Muscle layer of colon (tissue), 2 donors: ENCODE measurements around the gene RBFOX2.

ENCODE experiments used
- H3K27ac ChIP-seq: one replicate; pipeline ENCODE4 v1.7.0; 2013; ENCODE audit warnings: low read depth, mild to moderate bottlenecking, low read length, moderate library complexity
- H3K27me3 ChIP-seq, 2 donors: one replicate each; pipeline ENCODE4 v1.7.0; 2013; ENCODE audit warnings: low read length in 2 of 2, mild to moderate bottlenecking in 2 of 2; ENCODE audit not compliant: insufficient read depth in 2 of 2, control insufficient read depth in 1 of 2
- H3K36me3 ChIP-seq: one replicate; pipeline ENCODE4 v1.7.0; 2013; ENCODE audit warnings: mild to moderate bottlenecking, low read length; ENCODE audit not compliant: insufficient read depth
- H3K4me1 ChIP-seq: one replicate; pipeline ENCODE4 v1.7.0; 2013; ENCODE audit warnings: mild to moderate bottlenecking, low read length; ENCODE audit not compliant: insufficient read depth
- H3K4me3 ChIP-seq, 2 donors: one replicate each; pipeline ENCODE4 v1.7.0; 2013; ENCODE audit warnings: low read length in 2 of 2, low read depth in 1 of 2, mild to moderate bottlenecking in 1 of 2, moderate library complexity in 1 of 2
- H3K9ac ChIP-seq: one replicate; pipeline ENCODE4 v1.7.0; 2013; ENCODE audit warnings: low read length
- H3K9me3 ChIP-seq: one replicate; pipeline ENCODE4 v1.7.0; 2013; ENCODE audit warnings: mild to moderate bottlenecking, low read length
- donor health status: abdominal sarcoma.
- donor health status: Adenocarcinoma of cecum.

RBFOX2 gene

GRCh38 chr22:36017651-36018091 is 11.0 kb downstream of the RBFOX2 start:
- Histone ChIP-seq H3K9me3 (no peaks in the 10 kb centered on the region), H3K9ac (no peak overlapping the region), H3K4me3 (no peak overlapping the region), H3K36me3 (no peaks in the 10 kb centered on the region), H3K27ac (peak overlapping the region; percentile 14), H3K27me3 (no peaks in the 10 kb centered on the region), H3K4me1 (peaks cover 60% of the 10 kb centered on the region)

- H3K9ac ChIP-seq: no peak overlapping the region
- H3K4me3 ChIP-seq: no peak overlapping the region
- peak overlapping the region; percentile 6 for H3K27ac ChIP-seq
- H3K36me3 ChIP-seq: no peaks in the 10 kb centered on the region
- no peaks in the 10 kb centered on the region for H3K9me3 ChIP-seq
- peaks cover 57% of the 10 kb centered on the region for H3K4me1 ChIP-seq
- H3K27me3 ChIP-seq: no peaks in the 10 kb centered on the region
Observed at GRCh38 chr22:36016684-36017083, 11.9 kb downstream of the RBFOX2 start.

GRCh38 chr22:36015811-36016529 is 12.7 kb downstream of the RBFOX2 start:
- Histone ChIP-seq H3K36me3 (no peaks in the 10 kb centered on the region), H3K4me3 (no peak overlapping the region), H3K4me1 (peaks cover 56% of the 10 kb centered on the region), H3K27me3 (no peaks in the 10 kb centered on the region), H3K27ac (peak overlapping the region; percentile 6), H3K9me3 (no peaks in the 10 kb centered on the region), H3K9ac (no peak overlapping the region)

GRCh38 chr22:36015155-36015810 is 13.3 kb downstream of the RBFOX2 start:
- peak overlapping the region; percentile 6 for H3K27ac ChIP-seq
- no peaks in the 10 kb centered on the region for H3K9me3 ChIP-seq
- peaks cover 63% of the 10 kb centered on the region for H3K4me1 ChIP-seq
- H3K4me3 ChIP-seq: no peak overlapping the region
- H3K9ac ChIP-seq: no peak overlapping the region
- H3K27me3 ChIP-seq: no peaks in the 10 kb centered on the region
- no peaks in the 10 kb centered on the region for H3K36me3 ChIP-seq

GRCh38 chr22:36014546-36015074 is 14.0 kb downstream of the RBFOX2 start:
- Histone ChIP-seq H3K9ac (no peak overlapping the region), H3K9me3 (no peaks in the 10 kb centered on the region), H3K27me3 (no peaks in the 10 kb centered on the region), H3K27ac (peak overlapping the region; percentile 6), H3K4me3 (no peak overlapping the region), H3K4me1 (peaks cover 70% of the 10 kb centered on the region), H3K36me3 (no peaks in the 10 kb centered on the region)

GRCh38 chr22:36012332-36012731 is 16.3 kb downstream of the RBFOX2 start:
- H3K9ac ChIP-seq: no peak overlapping the region
- no peak overlapping the region for H3K27ac ChIP-seq
- H3K9me3 ChIP-seq: no peaks in the 10 kb centered on the region
- H3K4me3 ChIP-seq: no peak overlapping the region
- H3K4me1 ChIP-seq: peaks cover 71% of the 10 kb centered on the region
- H3K27me3 ChIP-seq: no peaks in the 10 kb centered on the region
- no peaks in the 10 kb centered on the region for H3K36me3 ChIP-seq

GRCh38 chr22:36010882-36011281 is 17.7 kb downstream of the RBFOX2 start:
- Histone ChIP-seq H3K4me3 (no peak overlapping the region), H3K27me3 (no peaks in the 10 kb centered on the region), H3K9ac (no peak overlapping the region), H3K36me3 (no peaks in the 10 kb centered on the region), H3K27ac (peak overlapping the region; percentile 15), H3K9me3 (no peaks in the 10 kb centered on the region), H3K4me1 (peaks cover 68% of the 10 kb centered on the region)

- Histone ChIP-seq H3K9me3 (no peaks in the 10 kb centered on the region), H3K36me3 (no peaks in the 10 kb centered on the region), H3K27me3 (no peaks in the 10 kb centered on the region), H3K4me3 (no peak overlapping the region), H3K4me1 (peaks cover 66% of the 10 kb centered on the region), H3K27ac (peak overlapping the region; percentile 15), H3K9ac (no peak overlapping the region)
Observed at GRCh38 chr22:36010090-36010489, 18.5 kb downstream of the RBFOX2 start.

- H3K4me3 ChIP-seq: peak overlapping the region in 1 of 2 donors; percentile 4
- H3K4me1 ChIP-seq: peaks cover 64% of the 10 kb centered on the region
- H3K9me3 ChIP-seq: no peaks in the 10 kb centered on the region
- H3K27ac ChIP-seq: no peak overlapping the region
- H3K36me3 ChIP-seq: no peaks in the 10 kb centered on the region
- H3K9ac ChIP-seq: no peak overlapping the region
- no peaks in the 10 kb centered on the region for H3K27me3 ChIP-seq
Observed at GRCh38 chr22:36009085-36009484, 19.5 kb downstream of the RBFOX2 start.

- Histone ChIP-seq H3K27me3 (no peaks in the 10 kb centered on the region), H3K27ac (no peak overlapping the region), H3K36me3 (no peaks in the 10 kb centered on the region), H3K4me3 (no peak overlapping the region), H3K4me1 (peaks cover 64% of the 10 kb centered on the region), H3K9ac (no peak overlapping the region), H3K9me3 (no peaks in the 10 kb centered on the region)
Observed at GRCh38 chr22:36008565-36008964, 20.1 kb downstream of the RBFOX2 start.

- Histone ChIP-seq H3K27me3 (no peaks in the 10 kb centered on the region), H3K27ac (no peak overlapping the region), H3K9me3 (no peaks in the 10 kb centered on the region), H3K36me3 (no peaks in the 10 kb centered on the region), H3K4me3 (no peak overlapping the region), H3K4me1 (peaks cover 64% of the 10 kb centered on the region), H3K9ac (no peak overlapping the region)
Observed at GRCh38 chr22:36008131-36008530, 20.5 kb downstream of the RBFOX2 start.
